ENCODE results near the gene MGAM2.

Gene MGAM2

GRCh38 chr7:142133731-142134148 lies 22.2 kb downstream of the MGAM2 start:
- no peak for DNase-seq (ENCODE audit: low spot score)
- in situ Hi-C loops (cut with MboI; ENCODE audit: low sequenced_read_pairs, unreplicated experiment), result no loop called here
- no peak for TF ChIP-seq CTCF (IDR thresholded peaks at IDR 0.05; ENCODE audit: borderline replicate concordance, control extremely low read depth, extremely low read depth, insufficient read depth, missing control alignments)

DNA sequence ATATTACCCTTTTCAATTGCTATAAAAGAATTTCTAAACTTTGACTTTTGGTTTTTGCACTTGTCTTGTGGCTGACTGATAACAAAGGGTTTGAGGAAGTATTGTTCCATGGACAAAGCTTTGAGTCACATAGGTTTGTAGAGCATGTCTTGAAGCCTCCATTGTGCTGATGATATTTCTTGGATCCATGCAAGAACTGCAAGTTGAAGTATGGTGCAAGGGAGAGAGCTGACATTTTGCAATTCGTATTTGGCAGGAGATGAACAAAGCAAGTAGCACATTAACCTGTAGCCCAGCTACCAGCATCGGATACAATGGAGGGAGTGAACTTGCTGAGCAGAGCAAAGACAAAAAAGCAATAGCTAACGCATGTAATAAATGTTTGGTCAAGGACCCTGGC lies 23.4 kb downstream of the MGAM2 start:
- no peak for DNase-seq (ENCODE audit: low spot score)
- TF ChIP-seq CTCF (IDR thresholded peaks at IDR 0.05; ENCODE audit: borderline replicate concordance, control extremely low read depth, extremely low read depth, insufficient read depth, missing control alignments), result no peak
- in situ Hi-C loops (cut with MboI; ENCODE audit: low sequenced_read_pairs, unreplicated experiment), result no loop called here

GRCh38 chr7:142138996-142139395 lies 27.5 kb downstream of the MGAM2 start:
- no peak for TF ChIP-seq CTCF (IDR thresholded peaks at IDR 0.05; ENCODE audit: borderline replicate concordance, control extremely low read depth, extremely low read depth, insufficient read depth, missing control alignments)
- in situ Hi-C loops (cut with MboI; ENCODE audit: low sequenced_read_pairs, unreplicated experiment), result no loop called here
- DNase-seq (ENCODE audit: low spot score), result no peak

GRCh38 chr7:142139597-142140400 lies 28.3 kb downstream of the MGAM2 start:
- no peak for DNase-seq (ENCODE audit: low spot score)
- TF ChIP-seq CTCF (IDR thresholded peaks at IDR 0.05; ENCODE audit: borderline replicate concordance, control extremely low read depth, extremely low read depth, insufficient read depth, missing control alignments), result no peak
- in situ Hi-C loops (cut with MboI; ENCODE audit: low sequenced_read_pairs, unreplicated experiment), result no loop called here

DNA sequence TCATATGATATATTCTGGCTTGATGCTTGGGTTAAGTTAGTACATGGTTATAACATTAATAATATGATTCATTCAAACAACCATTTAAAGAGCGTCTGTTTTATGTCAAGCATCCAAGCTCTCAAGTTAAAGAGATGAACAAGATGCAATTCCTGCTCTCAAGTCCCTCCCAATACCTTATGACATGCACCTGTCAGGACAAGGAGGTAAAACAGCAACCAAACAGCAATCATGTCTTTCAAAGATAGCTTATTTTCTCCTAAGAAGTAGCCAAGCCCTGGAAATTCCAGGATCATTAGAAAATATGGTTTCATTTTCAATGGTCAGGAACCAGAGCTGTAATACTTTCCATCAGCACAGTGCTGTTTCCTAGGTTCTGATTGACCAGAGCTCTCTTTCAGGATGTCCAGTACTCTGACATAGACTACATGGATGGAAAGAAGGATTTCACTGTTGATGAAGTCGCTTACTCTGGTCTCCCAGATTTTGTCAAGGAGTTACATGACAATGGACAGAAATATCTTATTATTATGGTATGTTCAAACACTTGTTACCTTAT lies 29.0 kb downstream of the MGAM2 start:
- in situ Hi-C loops (cut with MboI; ENCODE audit: low sequenced_read_pairs, unreplicated experiment), result no loop called here

DNA sequence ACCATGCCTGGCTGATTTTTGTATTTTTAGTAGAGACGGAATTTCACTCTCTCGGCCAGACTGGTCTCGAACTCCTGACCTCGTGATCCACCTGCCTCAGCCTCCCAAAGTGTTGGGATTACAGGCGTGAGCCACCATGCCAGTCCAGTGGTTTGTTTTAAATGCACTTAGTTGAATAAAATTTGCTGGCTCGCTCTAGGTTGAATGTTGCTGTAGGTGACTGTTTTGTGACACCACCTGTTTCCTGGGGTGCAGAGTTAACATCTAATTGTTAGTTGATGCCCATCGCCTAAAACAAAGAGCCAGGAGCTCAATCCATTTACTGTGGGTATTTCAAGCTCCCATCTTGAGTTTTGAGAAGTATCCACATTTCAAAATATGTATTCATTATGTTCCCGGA lies 31.2 kb downstream of the MGAM2 start:
- no peak for DNase-seq (ENCODE audit: low spot score)
- TF ChIP-seq CTCF (IDR thresholded peaks at IDR 0.05; ENCODE audit: borderline replicate concordance, control extremely low read depth, extremely low read depth, insufficient read depth, missing control alignments), result no peak
- in situ Hi-C loops (cut with MboI; ENCODE audit: low sequenced_read_pairs, unreplicated experiment), result no loop called here

More for the DNA sequence above, 29.0 kb downstream of the MGAM2 start:
- TF ChIP-seq CTCF (IDR thresholded peaks at IDR 0.05; ENCODE audit: borderline replicate concordance, control extremely low read depth, extremely low read depth, insufficient read depth, missing control alignments), result no peak
- no peak for DNase-seq (ENCODE audit: low spot score)

Data from GM13976 (cell line).